Astrocyte (in vitro differentiated cells and primary cell): ENCODE measurements around the gene CEP250.

Experiments
- CTCF ChIP-seq: IDR thresholded peaks from 2 replicates; pipeline ENCODE4 v1.5.1; 2011; ENCODE audit warnings: low read depth, mild to moderate bottlenecking, inconsistent platforms, low read length, moderate library complexity; ENCODE audit not compliant: insufficient read depth
- EZH2 ChIP-seq: IDR thresholded peaks from 2 replicates; pipeline ENCODE4 v1.6.1; 2012; ENCODE audit warnings: mild to moderate bottlenecking, low read length, inconsistent platforms; ENCODE audit not compliant: insufficient read depth

GRCh38 chr20:35541783-35542662 lies 86.6 kb downstream of the CEP250 start, which contains the start of gene ERGIC3:
- TF ChIP-seq CTCF (no peak), EZH2 (no peak)
